ENCODE results near the gene MTNR1A. TPM values are rescaled to one million over a fixed set of nuclear protein-coding genes. Genes with fewer than 3 reads are reported as not detected.

The MTNR1A gene
- total RNA-seq = 0.98 and 1.2 TPM in 2 replicates
- long read RNA-seq = 0 reads

DNA sequence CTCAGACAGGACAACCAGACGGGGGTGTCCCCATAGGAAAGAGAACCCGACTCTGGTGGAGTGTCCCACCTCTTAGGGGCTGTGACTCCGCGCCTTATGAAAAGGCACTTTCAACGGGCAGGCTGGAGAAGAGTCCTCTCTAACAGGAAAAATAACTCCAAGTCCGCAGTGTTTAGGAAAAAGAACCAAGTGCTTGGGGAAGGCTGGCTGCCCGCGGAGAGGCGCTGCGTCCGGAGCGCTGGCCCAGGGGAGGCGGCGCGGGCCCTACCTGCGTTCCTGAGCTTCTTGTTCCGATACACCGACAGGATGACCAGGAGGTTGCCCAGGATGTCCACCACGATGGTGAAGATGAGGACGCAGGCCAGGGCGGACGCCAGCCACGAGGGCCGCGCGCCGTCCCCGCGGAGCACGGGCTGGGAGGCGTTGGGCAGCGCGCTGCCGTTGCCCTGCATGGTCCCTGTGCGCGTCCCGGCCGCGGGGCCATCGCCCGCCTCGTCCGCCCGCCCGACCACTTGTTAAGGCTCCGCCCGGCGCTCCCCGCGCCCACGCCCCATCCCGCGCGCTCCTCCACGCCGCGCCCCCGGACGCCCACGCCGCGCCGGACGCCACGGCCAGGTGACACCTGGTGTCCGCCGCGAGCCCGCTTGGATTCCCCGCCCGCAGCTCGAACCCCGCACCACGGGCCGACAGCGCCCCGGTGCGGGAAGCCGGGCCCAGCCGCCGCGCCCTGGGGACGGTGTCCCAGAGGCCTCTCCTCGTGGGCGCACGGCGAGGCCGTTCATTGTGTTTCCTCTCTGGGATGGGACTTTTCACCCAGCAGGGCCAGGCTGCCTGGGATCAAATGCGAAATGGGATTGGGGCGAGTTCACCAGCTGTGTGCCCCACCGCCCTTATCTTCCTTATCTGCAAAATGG, at the start of gene MTNR1A:
Gene MTNR1A (minus strand): TSS at position 654 of the 914 bp plus-strand sequence. CDS start 202 bp downstream, at position 452.
- DNase-seq (ENCODE audit: low read depth, low spot score) = peak; percentile 31
- Mint-ChIP-seq H3K4me3 (peak within 1 kb of the TSS; percentile 85), H3K27me3 (ENCODE audit: low read depth) (peaks cover 34% of the 10 kb centered on the region), H3K9me3 (no peaks in the 10 kb centered on the region), H3K36me3 (ENCODE audit: low read depth) (no peaks in the 10 kb centered on the region), H3K27ac (ENCODE audit: unreplicated experiment) (no peak within 1 kb of the TSS), H3K4me1 (peaks cover 12% of the 10 kb centered on the region)
- TF ChIP-seq, protein P1, sequence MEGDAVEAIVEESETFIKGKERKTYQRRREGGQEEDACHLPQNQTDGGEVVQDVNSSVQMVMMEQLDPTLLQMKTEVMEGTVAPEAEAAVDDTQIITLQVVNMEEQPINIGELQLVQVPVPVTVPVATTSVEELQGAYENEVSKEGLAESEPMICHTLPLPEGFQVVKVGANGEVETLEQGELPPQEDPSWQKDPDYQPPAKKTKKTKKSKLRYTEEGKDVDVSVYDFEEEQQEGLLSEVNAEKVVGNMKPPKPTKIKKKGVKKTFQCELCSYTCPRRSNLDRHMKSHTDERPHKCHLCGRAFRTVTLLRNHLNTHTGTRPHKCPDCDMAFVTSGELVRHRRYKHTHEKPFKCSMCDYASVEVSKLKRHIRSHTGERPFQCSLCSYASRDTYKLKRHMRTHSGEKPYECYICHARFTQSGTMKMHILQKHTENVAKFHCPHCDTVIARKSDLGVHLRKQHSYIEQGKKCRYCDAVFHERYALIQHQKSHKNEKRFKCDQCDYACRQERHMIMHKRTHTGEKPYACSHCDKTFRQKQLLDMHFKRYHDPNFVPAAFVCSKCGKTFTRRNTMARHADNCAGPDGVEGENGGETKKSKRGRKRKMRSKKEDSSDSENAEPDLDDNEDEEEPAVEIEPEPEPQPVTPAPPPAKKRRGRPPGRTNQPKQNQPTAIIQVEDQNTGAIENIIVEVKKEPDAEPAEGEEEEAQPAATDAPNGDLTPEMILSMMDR (conservative IDR thresholded peaks at IDR 0.05) = peak; percentile 50

DNA sequence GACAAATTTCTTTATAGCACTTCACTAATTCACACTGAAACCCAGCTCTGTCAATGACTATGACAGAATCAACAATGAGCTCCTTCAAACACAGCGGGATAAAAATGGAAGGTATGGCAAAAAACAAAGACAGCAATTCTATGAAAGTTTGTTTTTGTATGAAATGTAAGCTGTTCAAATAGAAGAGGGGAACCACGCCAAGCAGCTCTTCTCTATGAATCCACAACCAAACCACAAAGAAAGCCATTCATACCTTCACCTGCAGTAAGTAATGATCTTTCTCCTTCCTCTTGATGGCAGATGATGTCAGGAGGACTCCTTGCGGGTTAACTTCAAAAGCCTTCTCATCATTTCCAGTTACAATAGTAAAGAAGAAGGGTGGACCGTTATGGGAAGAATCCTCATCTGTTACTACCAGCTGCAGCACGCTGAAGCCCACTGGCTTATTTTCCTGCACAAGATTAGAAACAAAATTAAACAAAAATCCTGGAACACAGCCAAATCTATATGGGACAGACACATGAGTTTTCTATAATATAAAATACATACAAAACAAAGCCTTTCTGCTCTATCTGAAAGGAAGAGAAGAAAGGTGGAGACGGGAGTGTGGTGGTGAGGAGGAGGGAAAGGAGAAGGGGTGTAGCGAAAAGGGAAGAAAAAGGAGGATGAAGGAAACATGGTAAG, 48.9 kb upstream of the MTNR1A start:
- TF ChIP-seq, protein P1 (conservative IDR thresholded peaks at IDR 0.05) = no peak
- no peak overlapping the region for H3K27ac Mint-ChIP-seq (ENCODE audit: unreplicated experiment)
- H3K36me3 Mint-ChIP-seq (ENCODE audit: low read depth) = peaks cover 53% of the 10 kb centered on the region
- no peak for DNase-seq (ENCODE audit: low read depth, low spot score)
- H3K9me3 Mint-ChIP-seq = peaks cover 3% of the 10 kb centered on the region
- no peaks in the 10 kb centered on the region for H3K27me3 Mint-ChIP-seq (ENCODE audit: low read depth)
- H3K4me1 Mint-ChIP-seq = no peaks in the 10 kb centered on the region
- no peak overlapping the region for H3K4me3 Mint-ChIP-seq

DNA sequence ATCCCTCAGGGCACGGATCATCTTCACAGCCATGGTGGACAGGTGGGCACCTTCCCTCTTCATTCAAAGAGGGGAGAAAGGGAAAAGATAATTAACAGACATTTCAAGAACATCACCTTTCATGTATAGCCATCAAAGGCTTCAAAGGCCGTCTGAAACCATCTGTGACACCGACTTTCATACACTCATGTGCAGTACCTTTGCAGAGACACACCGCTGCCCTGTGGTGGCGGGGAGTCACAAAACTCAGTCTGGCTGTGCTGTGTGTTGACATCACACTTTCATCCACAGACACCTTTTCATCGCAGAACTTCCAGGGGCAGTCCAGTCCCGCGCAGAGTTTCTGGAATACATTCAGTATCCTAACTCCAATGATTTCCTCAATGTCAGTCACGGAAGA, 47.6 kb upstream of the MTNR1A start:
- H3K4me3 Mint-ChIP-seq = no peak overlapping the region
- H3K4me1 Mint-ChIP-seq = no peaks in the 10 kb centered on the region
- H3K27ac Mint-ChIP-seq (ENCODE audit: unreplicated experiment) = no peak overlapping the region
- peaks cover 3% of the 10 kb centered on the region for H3K9me3 Mint-ChIP-seq
- no peaks in the 10 kb centered on the region for H3K27me3 Mint-ChIP-seq (ENCODE audit: low read depth)
- no peak for DNase-seq (ENCODE audit: low read depth, low spot score)
- peaks cover 43% of the 10 kb centered on the region for H3K36me3 Mint-ChIP-seq (ENCODE audit: low read depth)
- TF ChIP-seq, protein P1 (conservative IDR thresholded peaks at IDR 0.05) = no peak

DNA sequence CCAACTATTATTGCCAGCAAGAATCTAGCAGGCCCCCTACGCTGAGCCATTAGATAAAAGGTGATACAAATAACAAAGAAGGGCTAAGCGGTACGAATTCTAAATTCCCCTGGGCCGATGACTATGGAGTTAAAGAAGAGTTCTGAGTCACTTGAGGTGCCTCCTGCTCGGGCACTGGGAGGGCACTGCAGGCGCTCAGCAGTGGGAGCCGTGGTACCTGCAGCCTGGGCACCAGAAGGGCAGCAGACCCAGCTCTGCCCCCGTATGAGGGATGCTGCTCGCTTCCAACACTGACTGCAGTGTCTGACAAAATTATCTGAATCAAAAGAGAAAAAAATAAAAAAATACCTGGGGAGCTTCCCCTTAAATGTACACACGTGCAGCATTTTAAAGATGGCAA, 44.1 kb upstream of the MTNR1A start:
- Mint-ChIP-seq H3K27ac (ENCODE audit: unreplicated experiment) (no peak overlapping the region), H3K9me3 (no peaks in the 10 kb centered on the region), H3K36me3 (ENCODE audit: low read depth) (peaks cover 36% of the 10 kb centered on the region), H3K27me3 (ENCODE audit: low read depth) (no peaks in the 10 kb centered on the region), H3K4me3 (no peak overlapping the region), H3K4me1 (no peaks in the 10 kb centered on the region)
- TF ChIP-seq, protein P1 (conservative IDR thresholded peaks at IDR 0.05) = no peak
- no peak for DNase-seq (ENCODE audit: low read depth, low spot score)

- H3K9me3 Mint-ChIP-seq = no peaks in the 10 kb centered on the region
- H3K27ac Mint-ChIP-seq (ENCODE audit: unreplicated experiment) = no peak overlapping the region
- H3K4me1 Mint-ChIP-seq = no peaks in the 10 kb centered on the region
- H3K4me3 Mint-ChIP-seq = no peak overlapping the region
- H3K27me3 Mint-ChIP-seq (ENCODE audit: low read depth) = no peaks in the 10 kb centered on the region
- TF ChIP-seq, protein P1 (conservative IDR thresholded peaks at IDR 0.05) = no peak
- H3K36me3 Mint-ChIP-seq (ENCODE audit: low read depth) = peaks cover 28% of the 10 kb centered on the region
- no peak for DNase-seq (ENCODE audit: low read depth, low spot score)
Observed at GRCh38 chr4:186598686-186599085, 43.3 kb upstream of the MTNR1A start.

Measured in neural crest cell (in vitro differentiated cells).